ENCODE data around the gene LMTK2.

DNA sequence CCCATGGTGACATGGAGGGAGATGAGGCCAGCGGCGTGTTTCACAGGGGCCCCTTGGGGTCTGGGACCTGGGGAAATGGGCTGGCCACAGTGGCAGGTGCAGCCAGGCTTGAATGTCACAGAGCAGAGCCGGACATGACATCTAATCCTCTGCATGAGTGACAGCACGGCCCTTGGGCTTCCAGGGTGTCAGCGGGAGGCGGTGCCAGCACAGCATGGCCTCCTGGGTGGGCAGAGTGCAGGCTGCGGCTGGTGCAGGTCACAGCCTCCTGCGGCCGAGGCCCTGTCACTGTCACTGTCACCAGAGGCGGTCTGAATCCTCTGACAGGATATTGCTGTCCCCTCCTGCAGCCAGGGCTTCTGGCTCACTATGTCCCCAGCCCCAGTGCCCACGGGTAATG, 122.8 kb downstream of the LMTK2 start:
- TF ChIP-seq ZNF274 (IDR thresholded peaks at IDR 0.05; ENCODE audit: low read depth, low read length) (no peak), YY1 (IDR thresholded peaks at IDR 0.05; ENCODE audit: insufficient read depth, insufficient read length) (no peak), SUZ12 (IDR thresholded peaks at IDR 0.05; ENCODE audit: extremely low read depth, insufficient read depth, insufficient read length) (no peak)
